Occipital lobe (tissue), 2 donors: Measurements from ENCODE around the gene AFDN. TPM values are rescaled to one million over a fixed set of nuclear protein-coding genes. Genes with fewer than 3 reads are reported as not detected.

Source experiments
- DNase-seq: peaks from one replicate; lab custom pipeline; 2025; lab: John Stamatoyannopoulos, UW
- total RNA-seq: library from RNA; depleted of rRNA; stranded (reverse); fragments of >200 nt; gene quantifications from one replicate; pipeline ENCODE4 v1.2.3, GENCODE V29; 2014

The AFDN gene
- total RNA-seq, 1 donor from 2014 or later = 237 TPM

- DNase-seq = no peak
Observed at GRCh38 chr6:167918548-167919278, 92.0 kb downstream of the AFDN start.

GRCh38 chr6:167919349-167919748, 92.6 kb downstream of the AFDN start:
- no peak for DNase-seq

GRCh38 chr6:167920165-167920564, 93.5 kb downstream of the AFDN start:
- no peak for DNase-seq

- no peak for DNase-seq
Observed at GRCh38 chr6:167921831-167922230, 95.1 kb downstream of the AFDN start.

- DNase-seq = no peak
Observed at GRCh38 chr6:167925026-167925425, 98.3 kb downstream of the AFDN start.

GRCh38 chr6:167927246-167927645, 100.5 kb downstream of the AFDN start:
- DNase-seq = no peak

- DNase-seq = no peak
Observed at GRCh38 chr6:167928111-167928510, 101.4 kb downstream of the AFDN start.

- no peak for DNase-seq
Observed at GRCh38 chr6:167930295-167930694, 103.6 kb downstream of the AFDN start.

- no peak for DNase-seq
Observed at GRCh38 chr6:167932468-167933276, 106.0 kb downstream of the AFDN start.

GRCh38 chr6:167933290-167933689, 106.6 kb downstream of the AFDN start:
- DNase-seq = no peak

GRCh38 chr6:167933847-167934246, 107.1 kb downstream of the AFDN start:
- DNase-seq = no peak

- no peak for DNase-seq
Observed at GRCh38 chr6:167934426-167934864, 107.7 kb downstream of the AFDN start.

GRCh38 chr6:167936051-167936450, 109.3 kb downstream of the AFDN start:
- no peak for DNase-seq

GRCh38 chr6:167937301-167937700, 110.6 kb downstream of the AFDN start:
- DNase-seq = no peak

- DNase-seq = no peak
Observed at GRCh38 chr6:167937948-167938911, 111.5 kb downstream of the AFDN start.

- DNase-seq = no peak
Observed at GRCh38 chr6:167941822-167942221, 115.1 kb downstream of the AFDN start.

- no peak for DNase-seq
Observed at GRCh38 chr6:167944130-167944529, 117.4 kb downstream of the AFDN start.

GRCh38 chr6:167946007-167946406, 119.3 kb downstream of the AFDN start:
- no peak for DNase-seq

GRCh38 chr6:167946604-167947003, 119.9 kb downstream of the AFDN start:
- DNase-seq = no peak

- no peak for DNase-seq
Observed at GRCh38 chr6:167947716-167948115, 121.0 kb downstream of the AFDN start.

GRCh38 chr6:167948716-167949115, 122.0 kb downstream of the AFDN start:
- no peak for DNase-seq
